Stomach (tissue), 9 donors: ENCODE data around the gene ARSG. TPM values are rescaled to one million over a fixed set of nuclear protein-coding genes. Genes with fewer than 3 reads are reported as not detected.

Experiments used
- DNase-seq, 2 donors: peaks; one replicate each; pipeline versions ENCODE4 v3.0.0 to v3.0.0-alpha.2; 2013 to 2019
- H3K27ac ChIP-seq, 5 donors: fragments of 200-600 bp in 4 of 5; sonication (generic) in 4 of 5; one replicate each; pipeline ENCODE4 v1.5.1; 2013 to 2019; ENCODE audit warnings: mild to moderate bottlenecking in 1 of 5, moderate library complexity in 1 of 5
- H3K27me3 ChIP-seq, 3 donors: fragments of 200-600 bp; sonication (generic); one replicate each; pipeline ENCODE4 v1.5.1; 2017 to 2019; ENCODE audit warnings: mixed run types in 1 of 3
- H3K36me3 ChIP-seq, 4 donors: fragments of 200-600 bp; sonication (generic); 1 replicate in 3 of 4; 2 replicates in 1 of 4; pipeline ENCODE4 v1.5.1; 2016 to 2019
- H3K4me1 ChIP-seq, 4 donors: fragments of 200-600 bp; sonication (generic); one replicate each; pipeline ENCODE4 v1.5.1; 2016 to 2019
- H3K4me3 ChIP-seq, 4 donors: fragments of 200-600 bp; sonication (generic) in 3 of 4; one replicate each; pipeline ENCODE4 v1.5.1; 2016 to 2019; ENCODE audit warnings: mild to moderate bottlenecking in 1 of 4
- H3K9me3 ChIP-seq, 4 donors: fragments of 200-600 bp; sonication (generic); one replicate each; pipeline ENCODE4 v1.5.1; 2016 to 2019
- CTCF ChIP-seq, 7 experiments: fragments of 450-650 bp in 4 of 7; fragments of 200-600 bp in 3 of 7; sonication (generic) in 3 of 7; IDR thresholded peaks; one replicate each; pipeline ENCODE4 v1.5.1; 2016 to 2019; ENCODE audit warnings: antibody characterized with exemption in 7 of 7, control low read depth in 2 of 7, mild to moderate bottlenecking in 1 of 7
- EP300 ChIP-seq: sonication (generic); formaldehyde crosslinking; IDR thresholded peaks from one replicate; pipeline ENCODE4 v1.6.1; 2017; ENCODE audit warnings: antibody characterized with exemption
- POLR2A ChIP-seq, 4 donors: fragments of 450-650 bp; IDR thresholded peaks; one replicate each; pipeline ENCODE4 v1.6.1; 2016; ENCODE audit warnings: antibody characterized with exemption in 4 of 4, control low read depth in 2 of 4, mild to moderate bottlenecking in 1 of 4, moderate library complexity in 1 of 4
- POLR2AphosphoS5 ChIP-seq, 3 donors: sonication (generic); formaldehyde crosslinking; IDR thresholded peaks; one replicate each; pipeline ENCODE4 v1.6.1; 2016; ENCODE audit warnings: antibody characterized with exemption in 3 of 3
- WGBS, 5 donors: extraction: QIAGEN DNeasy Blood & Tissue Kit in 3 of 5; methylation state at CpG; one replicate each; pipeline versions ENCODE4 v1.1.5 to v1.1.7; 2013 to 2018; 5-methylcytosine and 5-hydroxymethylcytosine counted together
- intact Hi-C: fragments of 100-400 bp; cut with DNase I; formaldehyde crosslinking; loops from one replicate; pipeline ENCODE4 v1.15.1; 2023; ENCODE audit warnings: low total_unique reads
- polyA plus RNA-seq, 3 donors: library from polyadenylated mRNA; stranded (reverse); fragments of 200-250 nt; gene quantifications; one replicate each; pipeline ENCODE4 v1.2.3, GENCODE V29; 2013
- total RNA-seq, 5 donors: library from RNA; depleted of rRNA; stranded (reverse); fragments of >200 nt; gene quantifications; one replicate each; pipeline versions ENCODE4 v1.1.0 to v1.2.3, GENCODE V29; 2014 to 2016
- donor health status: healthy with polysubstance abuse.
- donor health status: Bipolar disorder and iron deficiency.
- donor health status: healthy.

ARSG gene
- total and polyA plus RNA-seq, 8 donors, result 0.45 to 74.7 (median 2.4) TPM

- intact Hi-C loops, result no loop called here
- DNase-seq, result no peak
- H3K4me3 ChIP-seq, result no peak overlapping the region
- TF ChIP-seq POLR2AphosphoS5 (IDR thresholded peaks at IDR 0.05) (no peak), EP300 (no peak), CTCF (IDR thresholded peaks at IDR 0.05) (no peak), POLR2A (IDR thresholded peaks at IDR 0.05) (no peak)
- WGBS, 5 donors, result 48 to 57% (median 51%) methylated on average over 1 of the region's 1 CpG
- no peaks in the 10 kb centered on the region for H3K27me3 ChIP-seq
- H3K4me1 ChIP-seq, result peaks cover 30 to 60% (median 42%) of the 10 kb centered on the region in 4 donors
- no peaks in the 10 kb centered on the region for H3K9me3 ChIP-seq
- no peak overlapping the region for H3K27ac ChIP-seq
- no peaks in the 10 kb centered on the region for H3K36me3 ChIP-seq
These were observed 167.8 kb downstream of the ARSG start for GRCh38 chr17:68459037-68459639.

GRCh38 chr17:68460146-68460545 lies 168.9 kb downstream of the ARSG start:
- Histone ChIP-seq H3K36me3 (no peaks in the 10 kb centered on the region), H3K27ac (peak overlapping the region in 1 of 5 donors; percentile 23), H3K4me3 (no peak overlapping the region), H3K4me1 (peaks cover 25 to 50% (median 34%) of the 10 kb centered on the region in 4 donors), H3K9me3 (no peaks in the 10 kb centered on the region), H3K27me3 (no peaks in the 10 kb centered on the region)
- no peak for DNase-seq
- TF ChIP-seq POLR2AphosphoS5 (IDR thresholded peaks at IDR 0.05) (no peak), POLR2A (IDR thresholded peaks at IDR 0.05) (no peak), CTCF (IDR thresholded peaks at IDR 0.05) (no peak), EP300 (no peak)
- WGBS, 5 donors, result 72 to 85% (median 80%) methylated on average over 2 of the region's 2 CpGs
- intact Hi-C loops, result loop anchor here (10.0 kb wide), 1 partner anchor 285 kb away; no protein-coding TSS in a partner anchor

- Histone ChIP-seq H3K27me3 (no peaks in the 10 kb centered on the region), H3K4me3 (no peak overlapping the region), H3K4me1 (peaks cover 19 to 45% (median 29%) of the 10 kb centered on the region in 4 donors), H3K36me3 (no peaks in the 10 kb centered on the region), H3K27ac (peak overlapping the region in 1 of 5 donors; percentile 48), H3K9me3 (no peaks in the 10 kb centered on the region)
- no peak for DNase-seq
- TF ChIP-seq POLR2A (IDR thresholded peaks at IDR 0.05) (no peak), EP300 (no peak), POLR2AphosphoS5 (IDR thresholded peaks at IDR 0.05) (no peak), CTCF (IDR thresholded peaks at IDR 0.05) (no peak)
- intact Hi-C loops, result loop anchor here (10.0 kb wide), 1 partner anchor 286 kb away; no protein-coding TSS in a partner anchor
These were observed 169.4 kb downstream of the ARSG start for GRCh38 chr17:68460715-68461114.

GRCh38 chr17:68461122-68461539 lies 169.8 kb downstream of the ARSG start:
- intact Hi-C loops, result loop anchor here (10.0 kb wide), 1 partner anchor 286 kb away; no protein-coding TSS in a partner anchor
- H3K9me3 ChIP-seq, result no peaks in the 10 kb centered on the region
- H3K4me1 ChIP-seq, result peaks cover 15 to 45% (median 25%) of the 10 kb centered on the region in 4 donors
- H3K4me3 ChIP-seq, result no peak overlapping the region
- no peak for DNase-seq
- H3K36me3 ChIP-seq, result no peaks in the 10 kb centered on the region
- TF ChIP-seq POLR2A (IDR thresholded peaks at IDR 0.05), result no peak
- TF ChIP-seq EP300, result no peak
- no peak for TF ChIP-seq POLR2AphosphoS5 (IDR thresholded peaks at IDR 0.05)
- TF ChIP-seq CTCF (IDR thresholded peaks at IDR 0.05), result no peak
- no peaks in the 10 kb centered on the region for H3K27me3 ChIP-seq
- WGBS, 5 donors, result 79 to 95% (median 93%) methylated on average over 1 of the region's 1 CpG
- peak overlapping the region in 1 of 5 donors; percentile 48 for H3K27ac ChIP-seq
